H7 (cell line): ENCODE measurements around the gene CIDEA. TPM values are rescaled to one million over a fixed set of nuclear protein-coding genes. Genes with fewer than 3 reads are reported as not detected.
"Not testable (repeated sequence)": the region's sequence is repeated elsewhere in the genome, so short reads cannot be mapped to it uniquely, and the experiment has no call there.

Source experiments
- DNase-seq: peaks from one replicate; pipeline ENCODE4 v3.0.0; 2012
- H3K27me3 ChIP-seq: 2 replicates; pipeline ENCODE4 v1.6.0; 2011; ENCODE audit warnings: mild to moderate bottlenecking, low read length; ENCODE audit not compliant: control insufficient read depth, insufficient read depth
- H3K36me3 ChIP-seq: replicated peaks from 2 replicates; pipeline ENCODE4 v1.5.1; 2011; ENCODE audit warnings: low read length; ENCODE audit not compliant: control insufficient read depth, insufficient read depth
- H3K4me3 ChIP-seq: 2 replicates; pipeline ENCODE4 v1.5.1; 2011; ENCODE audit warnings: low read depth, mild to moderate bottlenecking, control low read depth, low read length, moderate library complexity; ENCODE audit not compliant: insufficient read depth
- total RNA-seq: library from RNA; depleted of rRNA; stranded (reverse); fragments of >200 nt; shearing (Covaris generic); gene quantifications from 2 replicates; pipeline ENCODE4 v1.2.3, GENCODE V29; 2014

CIDEA gene
- total RNA-seq, 1 experiment from 2014 or later = not detected

GRCh38 chr18:12231986-12232385 lies 22.2 kb upstream of the CIDEA start:
- Histone ChIP-seq H3K4me3 (no peak overlapping the region), H3K27me3 (no peaks in the 10 kb centered on the region), H3K36me3 (no peaks in the 10 kb centered on the region)
- DNase-seq = no peak

- no peak for DNase-seq
- Histone ChIP-seq H3K36me3 (no peaks in the 10 kb centered on the region), H3K4me3 (no peak overlapping the region), H3K27me3 (no peaks in the 10 kb centered on the region)
Observed at GRCh38 chr18:12233378-12233777, 20.8 kb upstream of the CIDEA start.

- H3K36me3 ChIP-seq = no peaks in the 10 kb centered on the region
- H3K4me3 ChIP-seq = no peak overlapping the region
- H3K27me3 ChIP-seq = no peaks in the 10 kb centered on the region
- DNase-seq = peak; percentile 10
Observed at GRCh38 chr18:12234451-12235190, 19.5 kb upstream of the CIDEA start.

GRCh38 chr18:12236141-12236540 lies 18.0 kb upstream of the CIDEA start:
- H3K27me3 ChIP-seq = no peaks in the 10 kb centered on the region
- no peaks in the 10 kb centered on the region for H3K36me3 ChIP-seq
- no peak overlapping the region for H3K4me3 ChIP-seq
- DNase-seq = peak; percentile 11

GRCh38 chr18:12236934-12237832 lies 17.0 kb upstream of the CIDEA start:
- Histone ChIP-seq H3K4me3 (no peak overlapping the region), H3K36me3 (no peaks in the 10 kb centered on the region), H3K27me3 (no peaks in the 10 kb centered on the region)
- peak; percentile 92 for DNase-seq

- peak; percentile 7 for DNase-seq
- Histone ChIP-seq H3K36me3 (no peaks in the 10 kb centered on the region), H3K4me3 (no peak overlapping the region), H3K27me3 (no peaks in the 10 kb centered on the region)
Observed at GRCh38 chr18:12238826-12239225, 15.3 kb upstream of the CIDEA start.

- Histone ChIP-seq H3K4me3 (no peak overlapping the region), H3K36me3 (no peaks in the 10 kb centered on the region), H3K27me3 (no peaks in the 10 kb centered on the region)
- DNase-seq = no peak
Observed at GRCh38 chr18:12239431-12239830, 14.7 kb upstream of the CIDEA start.

- no peak overlapping the region for H3K4me3 ChIP-seq
- peaks cover 7% of the 10 kb centered on the region for H3K27me3 ChIP-seq
- H3K36me3 ChIP-seq = no peaks in the 10 kb centered on the region
- DNase-seq = no peak
Observed at GRCh38 chr18:12242658-12243260, 11.4 kb upstream of the CIDEA start.

- H3K4me3 ChIP-seq, DNase-seq, H3K27me3 ChIP-seq, H3K36me3 ChIP-seq: not testable (repeated sequence)
Observed at GRCh38 chr18:12243272-12243671, 10.9 kb upstream of the CIDEA start.

- H3K27me3 ChIP-seq = peaks cover 7% of the 10 kb centered on the region
- H3K4me3 ChIP-seq = no peak overlapping the region
- H3K36me3 ChIP-seq = no peaks in the 10 kb centered on the region
- no peak for DNase-seq
Observed at GRCh38 chr18:12245793-12246135, 8.4 kb upstream of the CIDEA start.

GRCh38 chr18:12246849-12247808 lies 7.0 kb upstream of the CIDEA start:
- Histone ChIP-seq H3K36me3 (no peaks in the 10 kb centered on the region), H3K27me3 (peaks cover 14% of the 10 kb centered on the region), H3K4me3 (no peak overlapping the region)
- peak; percentile 91 for DNase-seq

- Histone ChIP-seq H3K36me3 (no peaks in the 10 kb centered on the region), H3K4me3 (no peak overlapping the region), H3K27me3 (peaks cover 20% of the 10 kb centered on the region)
- no peak for DNase-seq
Observed at GRCh38 chr18:12247946-12248345, 6.2 kb upstream of the CIDEA start.

GRCh38 chr18:12248926-12249720 lies 5.0 kb upstream of the CIDEA start:
- no peaks in the 10 kb centered on the region for H3K36me3 ChIP-seq
- H3K27me3 ChIP-seq = peaks cover 32% of the 10 kb centered on the region
- H3K4me3 ChIP-seq = no peak overlapping the region
- DNase-seq = peak; percentile 22
